BE2C (cell line): ENCODE measurements around the gene CHD5.

ENCODE experiments used
- DNase-seq: peaks from one replicate; pipeline ENCODE4 v3.0.0-alpha.2; 2020
- H3K27me3 ChIP-seq: fragments of 250-450 bp; sonication (Bioruptor Pico); 2 replicates; pipeline ENCODE4 v1.5.1; 2020; ENCODE audit warnings: mild to moderate bottlenecking
- H3K36me3 ChIP-seq: fragments of 250-450 bp; sonication (Bioruptor Pico); 2 replicates; pipeline ENCODE4 v1.5.1; 2020; ENCODE audit warnings: mild to moderate bottlenecking
- H3K4me1 ChIP-seq: fragments of 250-450 bp; sonication (Bioruptor Pico); 2 replicates; pipeline ENCODE4 v1.5.1; 2020
- H3K4me3 ChIP-seq: 2 replicates; pipeline ENCODE4 v1.5.1; 2011; ENCODE audit warnings: low read depth, low read length
- H3K9me3 ChIP-seq: fragments of 250-450 bp; sonication (Bioruptor Pico); 2 replicates; pipeline ENCODE4 v1.5.1; 2020
- TF ChIP-seq, protein P1 (sequence below): IDR thresholded peaks from 2 replicates; pipeline ENCODE4 v1.5.1; 2012; ENCODE audit warnings: mild to moderate bottlenecking, low read depth, low read length

CHD5 gene

GRCh38 chr1:6074192-6074901, 105.8 kb downstream of the CHD5 start:
- Histone ChIP-seq H3K4me3 (no peak overlapping the region), H3K36me3 (no peaks in the 10 kb centered on the region), H3K4me1 (no peaks in the 10 kb centered on the region), H3K9me3 (no peaks in the 10 kb centered on the region), H3K27me3 (no peaks in the 10 kb centered on the region)
- TF ChIP-seq, protein P1, sequence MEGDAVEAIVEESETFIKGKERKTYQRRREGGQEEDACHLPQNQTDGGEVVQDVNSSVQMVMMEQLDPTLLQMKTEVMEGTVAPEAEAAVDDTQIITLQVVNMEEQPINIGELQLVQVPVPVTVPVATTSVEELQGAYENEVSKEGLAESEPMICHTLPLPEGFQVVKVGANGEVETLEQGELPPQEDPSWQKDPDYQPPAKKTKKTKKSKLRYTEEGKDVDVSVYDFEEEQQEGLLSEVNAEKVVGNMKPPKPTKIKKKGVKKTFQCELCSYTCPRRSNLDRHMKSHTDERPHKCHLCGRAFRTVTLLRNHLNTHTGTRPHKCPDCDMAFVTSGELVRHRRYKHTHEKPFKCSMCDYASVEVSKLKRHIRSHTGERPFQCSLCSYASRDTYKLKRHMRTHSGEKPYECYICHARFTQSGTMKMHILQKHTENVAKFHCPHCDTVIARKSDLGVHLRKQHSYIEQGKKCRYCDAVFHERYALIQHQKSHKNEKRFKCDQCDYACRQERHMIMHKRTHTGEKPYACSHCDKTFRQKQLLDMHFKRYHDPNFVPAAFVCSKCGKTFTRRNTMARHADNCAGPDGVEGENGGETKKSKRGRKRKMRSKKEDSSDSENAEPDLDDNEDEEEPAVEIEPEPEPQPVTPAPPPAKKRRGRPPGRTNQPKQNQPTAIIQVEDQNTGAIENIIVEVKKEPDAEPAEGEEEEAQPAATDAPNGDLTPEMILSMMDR = no peak
- no peak for DNase-seq

DNA sequence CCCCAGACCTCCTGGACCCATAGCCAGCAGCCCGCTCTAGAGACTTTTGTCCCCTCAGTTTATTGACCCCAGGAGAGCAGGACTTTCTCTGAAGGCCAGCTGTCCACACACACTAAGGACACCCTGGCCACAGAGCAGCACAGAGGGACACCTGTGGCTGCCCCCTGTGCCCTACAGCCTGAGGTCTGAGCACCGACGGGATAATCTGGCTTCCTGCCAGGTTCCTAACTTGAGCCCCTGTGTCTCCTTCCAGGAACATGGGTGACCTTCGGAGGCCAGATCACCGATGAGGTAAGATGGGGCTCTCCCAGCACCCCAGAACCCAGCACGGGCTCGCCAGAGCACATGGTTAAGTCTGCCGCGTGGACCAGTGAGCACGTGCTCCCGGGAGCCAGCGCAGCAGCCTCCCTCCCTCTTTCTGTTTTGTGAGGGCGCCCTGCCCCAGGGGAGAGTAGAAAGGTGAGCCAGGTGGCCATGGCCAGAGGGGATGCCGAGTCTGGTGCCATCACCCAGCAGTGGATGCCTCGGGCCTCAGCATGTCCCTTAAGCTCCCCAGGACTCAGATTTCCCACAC, 106.6 kb downstream of the CHD5 start:
- Histone ChIP-seq H3K4me3 (no peak overlapping the region), H3K9me3 (no peaks in the 10 kb centered on the region), H3K36me3 (no peaks in the 10 kb centered on the region), H3K4me1 (no peaks in the 10 kb centered on the region), H3K27me3 (no peaks in the 10 kb centered on the region)
- TF ChIP-seq, protein P1 = no peak
- no peak for DNase-seq

DNA sequence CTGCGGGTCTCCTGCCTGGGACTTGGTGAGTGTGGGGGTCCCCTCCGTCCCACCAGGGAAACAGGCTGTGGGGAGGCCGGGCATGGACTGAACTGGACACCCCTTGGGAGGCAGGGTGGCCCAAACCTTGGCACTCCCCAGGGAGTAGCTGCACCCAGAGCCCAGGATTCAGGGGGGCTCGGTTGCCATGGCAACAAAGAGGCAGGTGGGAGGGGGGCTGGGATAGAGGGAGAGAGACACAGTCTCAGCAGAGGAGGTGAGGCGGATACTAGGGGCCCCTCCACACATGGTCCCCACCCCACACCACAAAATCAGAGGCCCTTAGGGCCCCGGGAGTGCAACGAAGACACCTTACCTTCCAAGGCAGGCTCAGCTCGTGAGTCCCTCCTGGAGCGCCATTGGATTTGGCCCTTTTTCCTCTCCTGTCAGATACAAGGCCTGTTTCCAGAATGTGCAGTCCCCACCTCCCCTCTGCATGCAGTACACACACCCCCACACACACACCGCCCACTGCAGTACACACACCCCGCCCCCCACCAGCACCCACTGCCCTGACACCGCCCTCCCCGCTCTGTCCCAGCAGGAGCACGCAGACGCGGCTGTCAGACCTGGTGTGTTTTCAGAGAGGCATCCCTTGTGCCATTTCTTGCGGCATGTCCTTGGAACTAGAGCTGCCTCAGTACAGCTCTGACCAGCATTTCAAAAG, 107.2 kb downstream of the CHD5 start:
- TF ChIP-seq, protein P1 = no peak
- no peak for DNase-seq
- H3K4me1 ChIP-seq = no peaks in the 10 kb centered on the region
- no peaks in the 10 kb centered on the region for H3K9me3 ChIP-seq
- H3K4me3 ChIP-seq = no peak overlapping the region
- no peaks in the 10 kb centered on the region for H3K27me3 ChIP-seq
- H3K36me3 ChIP-seq = no peaks in the 10 kb centered on the region

DNA sequence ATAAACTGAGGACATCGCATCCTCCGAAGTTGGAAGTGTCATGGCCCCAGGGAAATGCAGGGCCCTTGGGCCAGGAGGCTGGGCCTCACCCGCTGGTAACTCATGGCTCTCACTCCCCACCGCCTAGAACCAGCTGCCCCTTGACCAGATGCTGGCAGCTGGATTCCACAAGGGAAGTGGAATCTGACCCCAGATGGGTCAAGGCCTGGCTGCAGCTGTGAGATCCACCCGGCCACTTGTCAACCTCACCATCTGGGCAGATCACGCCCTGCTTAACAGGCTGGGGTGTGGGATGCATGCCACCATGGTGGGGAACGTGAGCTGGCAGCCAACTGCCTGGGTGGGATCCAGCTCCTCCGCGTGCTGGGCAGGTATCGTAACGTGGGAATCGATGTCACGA, 108.9 kb downstream of the CHD5 start:
- Histone ChIP-seq H3K36me3 (no peaks in the 10 kb centered on the region), H3K9me3 (no peaks in the 10 kb centered on the region), H3K4me3 (no peak overlapping the region), H3K4me1 (no peaks in the 10 kb centered on the region), H3K27me3 (no peaks in the 10 kb centered on the region)
- no peak for DNase-seq
- TF ChIP-seq, protein P1 = no peak

DNA sequence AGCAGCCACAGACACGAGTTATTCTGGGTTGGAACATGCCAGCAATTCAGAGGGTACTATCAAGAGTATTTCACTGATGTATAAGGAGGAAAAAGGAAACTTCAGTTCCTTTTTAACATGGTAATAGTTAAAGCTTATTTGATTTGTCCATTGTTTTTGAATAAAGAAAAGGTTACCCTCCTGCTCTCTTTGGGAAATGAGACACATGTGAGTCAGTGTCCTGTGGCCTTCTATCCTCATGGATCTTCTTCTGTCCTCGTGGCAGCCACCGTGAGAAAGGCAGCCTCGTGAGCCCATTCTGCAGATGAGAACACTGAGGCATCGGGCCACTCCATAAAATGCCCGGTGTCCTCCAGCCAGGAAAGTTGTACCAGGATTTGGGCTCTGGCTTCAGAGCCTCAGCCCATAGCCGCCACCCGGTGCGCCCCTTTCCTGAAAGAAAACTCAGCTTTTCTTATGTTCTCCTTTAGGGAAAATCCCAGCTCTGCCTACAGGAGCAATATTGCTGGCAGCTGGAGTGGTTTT, 109.6 kb downstream of the CHD5 start:
- no peaks in the 10 kb centered on the region for H3K36me3 ChIP-seq
- H3K9me3 ChIP-seq = no peaks in the 10 kb centered on the region
- TF ChIP-seq, protein P1 = no peak
- H3K4me1 ChIP-seq = no peaks in the 10 kb centered on the region
- H3K4me3 ChIP-seq = no peak overlapping the region
- no peaks in the 10 kb centered on the region for H3K27me3 ChIP-seq
- no peak for DNase-seq
